Activated CD4-positive, alpha-beta T cell treated with anti-CD3 and anti-CD28 coated beads for 48 hours (primary cell): ENCODE measurements around the gene SLC25A15.
"Not testable (repeated sequence)": the region's sequence is repeated elsewhere in the genome, so short reads cannot be mapped to it uniquely, and the experiment has no call there.

Source experiments
- DNase-seq: peaks from one replicate; pipeline ENCODE4 v3.0.0-alpha.2; 2020

The SLC25A15 gene

DNA sequence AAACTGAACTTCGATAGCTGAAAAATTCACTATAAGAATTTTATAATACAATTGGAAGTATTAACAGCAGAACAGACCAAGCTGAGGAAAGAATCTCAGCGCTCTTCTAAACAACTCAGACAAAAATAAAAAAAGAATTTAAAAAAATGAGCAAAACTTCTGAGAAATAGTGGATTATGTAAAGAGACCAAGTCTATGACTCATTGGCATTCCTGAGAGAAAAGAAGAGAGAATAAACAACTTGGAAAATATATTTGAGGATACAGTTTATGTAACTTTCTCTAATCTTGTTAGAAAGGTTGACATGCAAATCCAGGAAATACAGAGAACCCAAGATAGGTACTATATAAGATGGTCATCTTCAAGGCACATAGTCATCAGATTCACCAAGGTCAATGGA is 25.4 kb downstream of the SLC25A15 start:
- no peak for DNase-seq

DNA sequence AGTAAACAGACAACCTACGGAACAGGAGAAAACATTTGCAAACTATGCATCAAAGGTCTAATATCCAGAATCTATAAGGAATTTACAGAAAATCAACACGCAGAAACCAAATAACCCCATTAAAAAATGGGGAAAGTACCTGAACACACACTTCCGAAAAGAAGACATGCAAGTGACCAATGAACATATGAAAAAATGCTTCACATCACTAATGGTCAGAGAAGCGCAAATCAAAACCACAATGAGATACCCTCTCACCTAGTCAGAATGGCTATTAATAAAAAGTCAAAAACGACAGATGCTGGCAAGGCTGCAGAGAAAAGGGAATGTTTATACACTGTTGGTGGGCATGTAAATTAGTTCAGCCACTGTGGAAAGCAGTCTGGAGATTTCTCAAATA is 29.5 kb downstream of the SLC25A15 start:
- no peak for DNase-seq

DNA sequence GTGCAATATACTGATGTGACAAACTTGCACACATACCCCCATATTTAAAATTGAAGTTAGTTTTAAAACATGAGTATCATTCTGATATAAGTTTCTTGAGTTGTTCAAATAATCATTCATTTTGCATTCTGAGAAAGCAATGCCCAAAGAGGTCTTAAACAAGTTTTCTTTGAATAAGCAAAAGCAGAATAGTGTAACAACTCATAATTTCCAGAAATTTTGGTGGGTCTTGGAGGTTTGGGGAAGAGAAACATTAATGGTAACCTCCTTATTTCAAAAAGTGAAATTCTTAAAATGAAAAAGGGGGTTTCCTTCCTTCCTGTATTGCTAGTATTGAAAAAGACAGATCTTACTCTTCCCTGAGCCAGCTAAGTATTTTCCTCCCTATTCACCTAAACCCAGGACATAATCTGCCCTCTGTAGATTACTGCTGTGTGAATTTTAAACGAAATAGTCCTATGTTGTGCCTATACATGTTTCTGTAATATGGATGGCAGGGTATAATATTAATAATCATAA is 30.4 kb downstream of the SLC25A15 start:
- no peak for DNase-seq

DNA sequence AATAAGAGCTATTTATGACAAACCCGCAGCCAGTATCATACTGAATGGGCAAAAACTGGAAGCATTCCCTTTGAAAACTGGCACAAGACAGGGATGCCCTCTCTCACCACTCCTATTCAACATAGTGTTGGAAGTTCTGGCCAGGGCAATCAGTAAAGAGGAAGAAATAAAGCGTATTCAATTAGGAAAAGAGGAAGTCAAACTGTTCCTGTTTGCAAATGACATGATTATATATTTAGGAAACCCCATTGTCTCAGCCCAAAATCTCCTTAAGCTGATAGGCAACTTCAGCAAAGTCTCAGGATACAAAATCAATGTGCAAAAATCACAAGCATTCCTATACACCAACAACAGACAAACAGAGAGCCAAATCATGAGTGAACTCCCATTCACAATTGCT is 50.3 kb downstream of the SLC25A15 start:
- not testable (repeated sequence) for DNase-seq

DNA sequence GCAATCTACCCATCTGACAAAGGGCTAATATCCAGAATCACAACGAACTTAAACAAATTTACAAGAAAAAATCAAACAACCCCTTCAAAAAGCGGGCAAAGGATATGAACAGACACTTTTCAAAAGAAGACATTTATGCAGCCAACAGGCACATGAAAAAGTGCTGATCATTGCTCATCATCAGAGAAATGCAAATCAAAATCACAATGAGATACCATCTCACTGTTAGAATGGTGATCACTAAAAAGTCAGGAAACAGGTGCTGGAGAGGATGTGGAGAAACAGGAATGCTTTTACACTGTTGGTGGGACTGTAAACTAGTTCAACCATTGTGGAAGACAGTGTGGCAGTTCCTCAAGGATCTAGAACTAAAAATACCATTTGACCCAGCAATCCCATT is 51.5 kb downstream of the SLC25A15 start:
- not testable (repeated sequence) for DNase-seq
